K562 (cell line): Measurements from ENCODE around the gene RANBP3. TPM values are rescaled to one million over a fixed set of nuclear protein-coding genes. Genes with fewer than 3 reads are reported as not detected.

Experiments used
- ATAC-seq: fragments of 200-7000 bp; cut with Tn5 transposase; 3 replicates; pipeline ENCODE4 v1.9.1; 2020; ENCODE audit warnings: moderate library complexity
- BruUV-seq: library from RNA; stranded (reverse); fragments of 400-500 nt; replicated peaks from 2 replicates; lab custom pipeline; 2021; lab: Mats Ljungman, UMichigan
- CTCF ChIA-PET: fragments of 300-600 bp; formaldehyde crosslinking; extraction: SDS; loops from one replicate; lab custom pipeline; 2021; ENCODE audit warnings: low intra/inter-chr PET ratio; lab: Yijun Ruan, JAX
- POLR2A ChIA-PET: fragments of 300-600, 350-650 bp; sonication (Branson Sonifier 250); formaldehyde crosslinking; extraction: SDS; loops from one replicate; lab custom pipeline; 2021; ENCODE audit warnings: antibody characterized with exemption, inconsistent platforms; lab: Yijun Ruan, JAX
- DNase-seq, 4 experiments: peaks; one replicate each; pipeline versions ENCODE4 v3.0.0 to v3.0.0-alpha.2; 2011 to 2018; ENCODE audit warnings: low spot score in 3 of 4, mixed read lengths in 3 of 4; ENCODE audit errors: extremely low read depth in 1 of 4
- FAIRE-seq: peaks from 2 replicates; lab custom pipeline; 2011; peaks lifted over from hg19 to GRCh38; lab: Jason Lieb, UNC
- H2AFZ ChIP-seq: 2 replicates; pipeline ENCODE4 v1.6.0; 2011; ENCODE audit warnings: low read depth, low read length, control low read depth, inconsistent platforms
- H3K27ac ChIP-seq: fragments of 200-600 bp; 3 replicates; pipeline ENCODE4 v1.8.0; 2011; ENCODE audit warnings: low read depth, mild to moderate bottlenecking, control low read depth, inconsistent platforms, low read length, moderate library complexity, mixed read lengths; ENCODE audit errors: extremely low read depth
- H3K27me3 ChIP-seq, 2 experiments: fragments of 300-600 bp in 1 of 2; 2 replicates in 1 of 2; 3 replicates in 1 of 2; pipeline versions ENCODE4 v1.6.0 to v1.8.0; 2011; ENCODE audit warnings: inconsistent platforms in 2 of 2, low read length in 2 of 2, mild to moderate bottlenecking in 1 of 2, mixed read lengths in 1 of 2, moderate library complexity in 1 of 2; ENCODE audit not compliant: control insufficient read depth in 2 of 2, insufficient read depth in 2 of 2
- H3K36me3 ChIP-seq: fragments of 300-600 bp; 3 replicates; pipeline ENCODE4 v1.8.0; 2011; ENCODE audit warnings: mild to moderate bottlenecking, low read length, inconsistent platforms; ENCODE audit not compliant: control insufficient read depth, insufficient read depth
- H3K4me1 ChIP-seq, 2 experiments: fragments of 200-600 bp in 1 of 2; replicated peaks in 1 of 2; 2 replicates in 1 of 2; 3 replicates in 1 of 2; pipeline versions ENCODE4 v1.5.1 to v1.8.0; 2011; ENCODE audit warnings: inconsistent platforms in 2 of 2, low read length in 2 of 2, mild to moderate bottlenecking in 1 of 2, mixed read lengths in 1 of 2, moderate library complexity in 1 of 2; ENCODE audit not compliant: control insufficient read depth in 2 of 2, insufficient read depth in 2 of 2
- H3K4me2 ChIP-seq: 2 replicates; pipeline ENCODE4 v1.6.1; 2011; ENCODE audit warnings: low read length, control low read depth, inconsistent platforms, mixed read lengths; ENCODE audit not compliant: insufficient read depth
- H3K4me3 ChIP-seq: fragments of 200-600 bp; sonication (generic), shearing (Covaris generic); 2 replicates; pipeline ENCODE4 v1.5.1; 2016; ENCODE audit warnings: control low read depth, inconsistent platforms
- H3K79me2 ChIP-seq: fragments of 200-600 bp; 3 replicates; pipeline ENCODE4 v1.8.0; 2011; ENCODE audit warnings: low read length, inconsistent platforms; ENCODE audit not compliant: control insufficient read depth, insufficient read depth
- H3K9ac ChIP-seq, 2 experiments: 2 replicates each; pipeline versions ENCODE4 v1.6.0 to v1.6.1; 2011; ENCODE audit warnings: low read depth in 2 of 2, low read length in 2 of 2, control low read depth in 1 of 2, inconsistent platforms in 1 of 2, mild to moderate bottlenecking in 1 of 2, mixed read lengths in 1 of 2; ENCODE audit not compliant: insufficient read depth in 1 of 2
- H3K9me1 ChIP-seq: one replicate; pipeline ENCODE4 v1.6.0; 2011; ENCODE audit warnings: inconsistent platforms, mild to moderate bottlenecking, low read length, moderate library complexity; ENCODE audit not compliant: control insufficient read depth, insufficient read depth
- H3K9me3 ChIP-seq: replicated peaks from 2 replicates; pipeline ENCODE4 v1.5.1; 2011; ENCODE audit warnings: low read depth, low read length, inconsistent platforms; ENCODE audit not compliant: control insufficient read depth, insufficient read depth
- H4K20me1 ChIP-seq: replicated peaks from 2 replicates; pipeline ENCODE4 v1.6.1; 2011; ENCODE audit warnings: low read length, inconsistent platforms, mixed read lengths; ENCODE audit not compliant: control insufficient read depth, insufficient read depth
- CBX2 ChIP-seq: fragments of 200-600 bp; sonication (generic); IDR thresholded peaks from one replicate; pipeline ENCODE4 v1.6.1; 2012; ENCODE audit warnings: mild to moderate bottlenecking, low read length, inconsistent platforms; ENCODE audit not compliant: insufficient read depth, poor library complexity, severe bottlenecking
- ILF3 ChIP-seq: fragments of 450-650 bp; IDR thresholded peaks from 2 replicates; pipeline ENCODE4 v1.6.1; 2018; ENCODE audit warnings: antibody characterized with exemption, mild to moderate bottlenecking, moderate library complexity, borderline replicate concordance
- NR3C1 ChIP-seq: sonication (generic); formaldehyde crosslinking; IDR thresholded peaks from 2 replicates; pipeline ENCODE4 v1.8.1; 2022; ENCODE audit warnings: missing genetic modification reagents
- RBM17 ChIP-seq: fragments of 200-400 bp; formaldehyde crosslinking; IDR thresholded peaks from 2 replicates; pipeline ENCODE4 v1.6.1; 2017; ENCODE audit warnings: low read depth, mild to moderate bottlenecking, low read length, borderline replicate concordance
- RFX7 ChIP-seq: fragments of 250-450 bp; sonication (Bioruptor Pico); IDR thresholded peaks from 2 replicates; pipeline ENCODE4 v1.5.1; 2021; ENCODE audit warnings: mild to moderate bottlenecking
- RHOXF2B ChIP-seq: fragments of 250-450 bp; sonication (Bioruptor Pico); conservative IDR thresholded peaks from 2 replicates; pipeline ENCODE4 v1.5.1; 2021
- TCF7L2 ChIP-seq: fragments of 150-350 bp; IDR thresholded peaks from 2 replicates; pipeline ENCODE4 v1.6.1; 2016; ENCODE audit warnings: low read depth, mild to moderate bottlenecking, low read length, moderate library complexity
- U2AF2 ChIP-seq: fragments of 200-400 bp; formaldehyde crosslinking; optimal IDR thresholded peaks from 2 replicates; pipeline ENCODE3; 2017; ENCODE audit warnings: low read depth, mild to moderate bottlenecking, low read length
- ZBED1 ChIP-seq: IDR thresholded peaks from 2 replicates; pipeline ENCODE4 v1.6.1; 2014
- WGBS: fragments of 100-300 bp; shearing (Covaris generic); methylation state at CpG from one replicate; pipeline ENCODE4 v1.1.6; 2016; ENCODE audit warnings: low coverage, mixed read lengths; ENCODE audit not compliant: insufficient coverage; ENCODE audit errors: missing lambda C conversion rate; 5-methylcytosine and 5-hydroxymethylcytosine counted together
- in situ Hi-C: fragments of 300-500 bp; cut with MboI; formaldehyde crosslinking; loops from 4 replicates; pipeline ENCODE4 v1.15.0; 2018; ENCODE audit warnings: inconsistent platforms, mixed read lengths
- intact Hi-C: fragments of 100-400 bp; cut with micrococcal nuclease; formaldehyde crosslinking; loops from 2 replicates; pipeline ENCODE4 v1.14.2; 2022
- polyA plus RNA-seq, 8 experiments: library from polyadenylated mRNA; depleted of rRNA in 4 of 8; stranded (reverse) in 5 of 8; unstranded in 3 of 8; fragments of >200 nt; fragmentation: Nextera tagmentation in 2 of 8; fragmentation: Illumina TruSeq in 1 of 8; extraction: Ambion mirVana in 2 of 8; extraction: Trizol in 1 of 8; gene quantifications; 2 replicates each; pipeline versions ENCODE4 v1.2.1 to v1.2.3, GENCODE V29; 2011 to 2014; ENCODE audit warnings: inconsistent platforms in 1 of 8, missing spikeins in 1 of 8
- total RNA-seq, 7 experiments: library from RNA; depleted of rRNA in 6 of 7; stranded (reverse); fragments of >200 nt in 6 of 7; fragmentation: Illumina TruSeq in 2 of 7; extraction: Trizol in 2 of 7; gene quantifications; 2 replicates each; pipeline versions ENCODE4 v1.2.1 to v1.2.3, GENCODE V29; 2011 to 2021; ENCODE audit warnings: low replicate concordance in 1 of 7
- TF ChIP-seq, protein P1 (sequence below): fragments of 200-600 bp; sonication (generic); IDR thresholded peaks from one replicate; pipeline ENCODE4 v1.6.1; 2012; ENCODE audit warnings: mild to moderate bottlenecking, low read depth, low read length, inconsistent platforms

The RANBP3 gene
- total and polyA plus RNA-seq, 9 of the 15 experiments (the other 6 are each of a cell fraction or from before 2014, with no cell fraction given) = 0.90 to 95.1 (median 63.2) TPM

GRCh38 chr19:6005321-6006069 is 27.6 kb upstream of the RANBP3 start:
- intact Hi-C loops = no loop called here
- Histone ChIP-seq H3K4me1 (peaks cover 0 to 12% of the 10 kb centered on the region in 2 experiments; a peak in 1 of 5 replicates), H3K4me3 (no peak overlapping the region), H3K27ac (no peak overlapping the region), H3K27me3 (no peaks in the 10 kb centered on the region; a peak in 1 of 5 replicates), H2AFZ (no peak overlapping the region), H3K79me2 (no peaks in the 10 kb centered on the region), H3K9me1 (no peaks in the 10 kb centered on the region), H3K4me2 (no peak overlapping the region), H4K20me1 (no peaks in the 10 kb centered on the region), H3K36me3 (peaks cover 7% of the 10 kb centered on the region; the same call in 2 of the 3 replicates), H3K9ac (peak overlapping the region in 1 of 2 experiments; percentile 43; a peak in 2 of 4 replicates), H3K9me3 (no peaks in the 10 kb centered on the region)
- ATAC-seq (no peak), FAIRE-seq (no peak), DNase-seq (no peak)
- POLR2A ChIA-PET = interaction anchor here (0.8 kb wide), 1 partner anchor 87 kb away, joined by 3 read pairs; no protein-coding TSS in a partner anchor
- 74% methylated on average over 17 of the region's 18 CpGs for WGBS
- CTCF ChIA-PET = no interaction called here
- no TSS peak for BruUV-seq
- in situ Hi-C loops = no loop called here
- TF ChIP-seq RFX7 (CRISPR knock-in tag) = no peak
- no peak for TF ChIP-seq RHOXF2B (CRISPR knock-in tag)
- TF ChIP-seq, protein P1, sequence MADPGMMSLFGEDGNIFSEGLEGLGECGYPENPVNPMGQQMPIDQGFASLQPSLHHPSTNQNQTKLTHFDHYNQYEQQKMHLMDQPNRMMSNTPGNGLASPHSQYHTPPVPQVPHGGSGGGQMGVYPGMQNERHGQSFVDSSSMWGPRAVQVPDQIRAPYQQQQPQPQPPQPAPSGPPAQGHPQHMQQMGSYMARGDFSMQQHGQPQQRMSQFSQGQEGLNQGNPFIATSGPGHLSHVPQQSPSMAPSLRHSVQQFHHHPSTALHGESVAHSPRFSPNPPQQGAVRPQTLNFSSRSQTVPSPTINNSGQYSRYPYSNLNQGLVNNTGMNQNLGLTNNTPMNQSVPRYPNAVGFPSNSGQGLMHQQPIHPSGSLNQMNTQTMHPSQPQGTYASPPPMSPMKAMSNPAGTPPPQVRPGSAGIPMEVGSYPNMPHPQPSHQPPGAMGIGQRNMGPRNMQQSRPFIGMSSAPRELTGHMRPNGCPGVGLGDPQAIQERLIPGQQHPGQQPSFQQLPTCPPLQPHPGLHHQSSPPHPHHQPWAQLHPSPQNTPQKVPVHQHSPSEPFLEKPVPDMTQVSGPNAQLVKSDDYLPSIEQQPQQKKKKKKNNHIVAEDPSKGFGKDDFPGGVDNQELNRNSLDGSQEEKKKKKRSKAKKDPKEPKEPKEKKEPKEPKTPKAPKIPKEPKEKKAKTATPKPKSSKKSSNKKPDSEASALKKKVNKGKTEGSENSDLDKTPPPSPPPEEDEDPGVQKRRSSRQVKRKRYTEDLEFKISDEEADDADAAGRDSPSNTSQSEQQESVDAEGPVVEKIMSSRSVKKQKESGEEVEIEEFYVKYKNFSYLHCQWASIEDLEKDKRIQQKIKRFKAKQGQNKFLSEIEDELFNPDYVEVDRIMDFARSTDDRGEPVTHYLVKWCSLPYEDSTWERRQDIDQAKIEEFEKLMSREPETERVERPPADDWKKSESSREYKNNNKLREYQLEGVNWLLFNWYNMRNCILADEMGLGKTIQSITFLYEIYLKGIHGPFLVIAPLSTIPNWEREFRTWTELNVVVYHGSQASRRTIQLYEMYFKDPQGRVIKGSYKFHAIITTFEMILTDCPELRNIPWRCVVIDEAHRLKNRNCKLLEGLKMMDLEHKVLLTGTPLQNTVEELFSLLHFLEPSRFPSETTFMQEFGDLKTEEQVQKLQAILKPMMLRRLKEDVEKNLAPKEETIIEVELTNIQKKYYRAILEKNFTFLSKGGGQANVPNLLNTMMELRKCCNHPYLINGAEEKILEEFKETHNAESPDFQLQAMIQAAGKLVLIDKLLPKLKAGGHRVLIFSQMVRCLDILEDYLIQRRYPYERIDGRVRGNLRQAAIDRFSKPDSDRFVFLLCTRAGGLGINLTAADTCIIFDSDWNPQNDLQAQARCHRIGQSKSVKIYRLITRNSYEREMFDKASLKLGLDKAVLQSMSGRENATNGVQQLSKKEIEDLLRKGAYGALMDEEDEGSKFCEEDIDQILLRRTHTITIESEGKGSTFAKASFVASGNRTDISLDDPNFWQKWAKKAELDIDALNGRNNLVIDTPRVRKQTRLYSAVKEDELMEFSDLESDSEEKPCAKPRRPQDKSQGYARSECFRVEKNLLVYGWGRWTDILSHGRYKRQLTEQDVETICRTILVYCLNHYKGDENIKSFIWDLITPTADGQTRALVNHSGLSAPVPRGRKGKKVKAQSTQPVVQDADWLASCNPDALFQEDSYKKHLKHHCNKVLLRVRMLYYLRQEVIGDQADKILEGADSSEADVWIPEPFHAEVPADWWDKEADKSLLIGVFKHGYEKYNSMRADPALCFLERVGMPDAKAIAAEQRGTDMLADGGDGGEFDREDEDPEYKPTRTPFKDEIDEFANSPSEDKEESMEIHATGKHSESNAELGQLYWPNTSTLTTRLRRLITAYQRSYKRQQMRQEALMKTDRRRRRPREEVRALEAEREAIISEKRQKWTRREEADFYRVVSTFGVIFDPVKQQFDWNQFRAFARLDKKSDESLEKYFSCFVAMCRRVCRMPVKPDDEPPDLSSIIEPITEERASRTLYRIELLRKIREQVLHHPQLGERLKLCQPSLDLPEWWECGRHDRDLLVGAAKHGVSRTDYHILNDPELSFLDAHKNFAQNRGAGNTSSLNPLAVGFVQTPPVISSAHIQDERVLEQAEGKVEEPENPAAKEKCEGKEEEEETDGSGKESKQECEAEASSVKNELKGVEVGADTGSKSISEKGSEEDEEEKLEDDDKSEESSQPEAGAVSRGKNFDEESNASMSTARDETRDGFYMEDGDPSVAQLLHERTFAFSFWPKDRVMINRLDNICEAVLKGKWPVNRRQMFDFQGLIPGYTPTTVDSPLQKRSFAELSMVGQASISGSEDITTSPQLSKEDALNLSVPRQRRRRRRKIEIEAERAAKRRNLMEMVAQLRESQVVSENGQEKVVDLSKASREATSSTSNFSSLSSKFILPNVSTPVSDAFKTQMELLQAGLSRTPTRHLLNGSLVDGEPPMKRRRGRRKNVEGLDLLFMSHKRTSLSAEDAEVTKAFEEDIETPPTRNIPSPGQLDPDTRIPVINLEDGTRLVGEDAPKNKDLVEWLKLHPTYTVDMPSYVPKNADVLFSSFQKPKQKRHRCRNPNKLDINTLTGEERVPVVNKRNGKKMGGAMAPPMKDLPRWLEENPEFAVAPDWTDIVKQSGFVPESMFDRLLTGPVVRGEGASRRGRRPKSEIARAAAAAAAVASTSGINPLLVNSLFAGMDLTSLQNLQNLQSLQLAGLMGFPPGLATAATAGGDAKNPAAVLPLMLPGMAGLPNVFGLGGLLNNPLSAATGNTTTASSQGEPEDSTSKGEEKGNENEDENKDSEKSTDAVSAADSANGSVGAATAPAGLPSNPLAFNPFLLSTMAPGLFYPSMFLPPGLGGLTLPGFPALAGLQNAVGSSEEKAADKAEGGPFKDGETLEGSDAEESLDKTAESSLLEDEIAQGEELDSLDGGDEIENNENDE = no peak
- TF ChIP-seq RBM17 = no peak
- TF ChIP-seq TCF7L2 = no peak
- TF ChIP-seq U2AF2 = no peak
- no peak for TF ChIP-seq ILF3
- no peak for TF ChIP-seq CBX2
- no peak for TF ChIP-seq NR3C1 (CRISPR knock-in tag)
- no peak for TF ChIP-seq ZBED1
